Activated naive CD8-positive, alpha-beta T cell treated with anti-CD3 and anti-CD28 coated beads, Interleukin-2, amount 10 ng/mL, durations not matched to agents 7 days and 5 days (primary cell): ENCODE measurements around the gene KLHL25. TPM values are rescaled to one million over a fixed set of nuclear protein-coding genes. Genes with fewer than 3 reads are reported as not detected.
A peak's percentile ranks its signal among the peaks of the same experiment; 100 is the strongest.

Experiments
- ATAC-seq: fragments of 150-1000 bp; cut with Tn5 transposase; one replicate; pipeline ENCODE4 v1.10.0; 2021; ENCODE audit warnings: low read depth, moderate library complexity
- POLR2A ChIA-PET: fragments of 350-600 bp; sonication (Branson Sonifier 250); formaldehyde crosslinking; loops from one replicate; lab custom pipeline; 2021; ENCODE audit warnings: antibody characterized with exemption; lab: Charles Lee
- DNase-seq: peaks from one replicate; pipeline ENCODE4 v3.0.0; 2021
- H3K27ac Mint-ChIP-seq: one replicate; pipeline ENCODE4 v1.8.0; 2022; ENCODE audit warnings: mild to moderate bottlenecking, mixed read lengths
- H3K27me3 Mint-ChIP-seq: one replicate; pipeline ENCODE4 v1.8.0; 2022; ENCODE audit warnings: mild to moderate bottlenecking, moderate library complexity, mixed read lengths
- H3K36me3 Mint-ChIP-seq: one replicate; pipeline ENCODE4 v1.8.0; 2021; ENCODE audit warnings: mild to moderate bottlenecking, mixed read lengths
- H3K4me1 Mint-ChIP-seq: one replicate; pipeline ENCODE4 v1.8.0; 2021; ENCODE audit warnings: mixed read lengths
- H3K4me3 Mint-ChIP-seq: one replicate; pipeline ENCODE4 v1.8.0; 2022; ENCODE audit warnings: mild to moderate bottlenecking, moderate library complexity, mixed read lengths
- H3K9me3 Mint-ChIP-seq: one replicate; pipeline ENCODE4 v1.8.0; 2021; ENCODE audit warnings: mixed read lengths
- total RNA-seq, 2 experiments: library from RNA; stranded (reverse); gene quantifications; one replicate each; pipeline ENCODE4 v1.2.3, GENCODE V29; 2021

The KLHL25 gene
- total RNA-seq, 2 experiments from 2014 or later = 6.9 to 7.1 TPM

DNA sequence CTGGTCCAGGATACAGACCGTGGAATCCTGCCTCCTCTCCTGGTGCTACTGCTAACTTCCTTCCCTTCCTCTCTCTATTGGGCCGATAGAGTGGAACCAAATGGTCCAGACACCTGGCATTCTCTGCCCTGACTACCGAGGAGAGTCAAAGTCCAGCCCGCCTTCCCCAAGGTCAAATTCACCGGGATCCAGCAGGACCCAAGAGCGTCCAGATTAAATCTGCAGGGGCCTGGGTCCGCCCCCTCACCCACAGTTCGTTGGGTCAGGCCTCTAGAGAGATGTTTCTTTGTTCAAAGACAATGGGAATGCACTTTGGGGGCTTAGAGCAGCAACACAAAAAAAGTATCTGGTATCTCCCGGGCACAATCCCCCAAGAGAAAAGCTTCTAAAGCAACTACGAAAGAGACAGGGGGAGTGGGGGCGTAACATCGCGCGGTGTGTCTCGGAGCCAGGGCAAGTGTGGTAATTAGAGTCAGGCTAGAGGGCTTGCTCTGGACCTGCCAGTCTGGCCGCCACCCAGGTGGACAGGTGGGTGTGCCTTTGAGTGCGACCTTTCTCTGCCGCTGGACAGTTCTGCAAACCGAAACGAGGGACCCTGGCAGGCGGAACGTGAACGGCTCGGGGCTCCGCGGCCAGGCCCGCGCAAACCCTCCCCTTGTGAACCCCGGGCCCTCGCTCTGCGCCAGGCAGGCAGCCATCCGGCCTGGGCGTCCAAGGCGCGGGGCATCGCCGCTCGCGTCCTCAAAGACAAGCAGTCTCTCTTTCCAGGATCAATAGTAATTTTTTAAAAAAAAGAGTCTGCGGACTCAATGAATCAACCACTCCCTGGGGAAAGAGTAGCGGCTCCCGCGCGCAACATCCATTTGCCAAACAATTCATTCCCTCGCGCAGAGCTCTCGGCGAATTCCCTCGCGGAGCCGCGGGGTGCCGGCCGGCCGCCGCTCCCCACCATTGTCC lies 806 bp downstream of the KLHL25 start:
- Mint-ChIP-seq H3K27me3 (peaks cover 7% of the 10 kb centered on the region), H3K4me3 (peak overlapping the region; percentile 94), H3K4me1 (peaks cover 20% of the 10 kb centered on the region), H3K9me3 (no peaks in the 10 kb centered on the region), H3K27ac (peak overlapping the region; percentile 80), H3K36me3 (peaks cover 7% of the 10 kb centered on the region)
- ATAC-seq (peak; percentile 48), DNase-seq (peak; percentile 71)
- POLR2A ChIA-PET = interaction anchor here (2.5 kb wide), 1 partner anchor 8 kb away, joined by 17 read pairs; no protein-coding TSS in a partner anchor

DNA sequence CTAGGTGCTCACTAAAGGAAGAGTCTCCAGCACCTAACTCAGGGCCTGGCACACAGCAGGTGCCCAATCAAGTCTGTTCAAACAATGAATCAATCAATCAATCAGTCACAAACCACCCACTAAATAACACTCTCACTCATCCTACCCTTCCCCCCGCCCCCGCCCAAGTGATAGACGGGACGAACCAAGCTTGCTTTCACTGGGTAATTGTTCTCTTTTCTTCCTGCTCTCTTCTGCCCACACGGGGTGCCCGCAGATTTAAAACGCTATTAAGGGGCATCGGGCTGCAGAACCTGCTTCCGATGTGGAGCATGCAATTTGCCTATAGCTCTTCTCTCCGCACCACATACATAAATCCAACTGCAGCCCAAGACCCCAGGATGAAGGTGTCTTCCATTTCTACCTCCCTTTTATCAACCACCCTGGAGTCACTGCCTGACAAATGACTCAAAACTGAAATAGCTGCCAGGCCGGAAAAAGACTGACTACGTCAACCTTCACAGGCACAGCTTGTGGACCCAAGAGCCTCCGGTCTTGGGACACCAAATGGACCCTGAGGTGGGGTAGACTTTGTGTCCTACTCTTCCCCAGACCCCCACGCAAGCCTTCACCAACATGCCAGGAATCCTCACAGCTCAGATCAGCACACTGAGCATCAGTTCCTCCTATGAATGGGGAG lies 1.7 kb downstream of the KLHL25 start:
- peak overlapping the region; percentile 80 for H3K27ac Mint-ChIP-seq
- H3K4me3 Mint-ChIP-seq = peak overlapping the region; percentile 94
- H3K27me3 Mint-ChIP-seq = peaks cover 4% of the 10 kb centered on the region
- ATAC-seq = no peak
- peaks cover 7% of the 10 kb centered on the region for H3K36me3 Mint-ChIP-seq
- H3K9me3 Mint-ChIP-seq = no peaks in the 10 kb centered on the region
- no peak for DNase-seq
- POLR2A ChIA-PET = interaction anchor here (0.6 to 2.5 kb wide), 3 partner anchors 7 to 249 kb away, joined by 3 to 17 read pairs (median 4); no protein-coding TSS in a partner anchor
- H3K4me1 Mint-ChIP-seq = peaks cover 27% of the 10 kb centered on the region

DNA sequence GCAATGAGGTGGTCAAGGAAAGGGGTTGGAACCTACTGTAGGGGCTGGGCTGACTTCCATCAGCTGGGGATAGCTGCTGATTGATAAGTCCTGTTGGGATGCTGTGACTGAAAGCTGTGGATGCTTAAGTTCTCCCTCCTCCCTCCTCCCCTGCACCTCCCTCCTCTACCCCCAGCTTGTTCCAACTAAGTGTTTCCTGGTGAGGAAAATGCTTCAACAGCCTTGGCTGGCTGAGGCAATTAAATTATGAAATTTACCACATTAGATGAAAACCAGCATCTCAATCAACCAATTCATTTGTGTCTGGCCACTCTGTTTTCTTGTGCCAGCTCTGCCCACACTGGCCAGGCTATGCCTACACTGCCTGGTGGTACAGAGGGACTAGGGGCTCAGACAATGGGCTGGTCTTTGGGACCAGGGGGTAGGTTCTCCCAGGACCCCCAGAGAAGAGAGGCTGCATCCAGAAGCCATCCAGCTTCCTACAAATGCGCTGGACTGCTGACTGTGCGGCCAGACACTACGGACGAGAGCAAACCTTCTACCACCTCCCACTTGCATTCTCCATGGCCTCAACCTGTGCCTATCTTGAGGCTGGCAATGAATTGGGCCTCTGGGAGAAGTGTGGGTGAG lies 2.5 kb downstream of the KLHL25 start:
- Mint-ChIP-seq H3K4me3 (no peak overlapping the region), H3K27me3 (peaks cover 2% of the 10 kb centered on the region), H3K36me3 (peaks cover 7% of the 10 kb centered on the region), H3K9me3 (no peaks in the 10 kb centered on the region), H3K27ac (no peak overlapping the region), H3K4me1 (peaks cover 33% of the 10 kb centered on the region)
- POLR2A ChIA-PET = interaction anchor here (0.8 kb wide), 1 partner anchor 14 kb away, joined by 3 read pairs; no protein-coding TSS in a partner anchor
- ATAC-seq (no peak), DNase-seq (no peak)

DNA sequence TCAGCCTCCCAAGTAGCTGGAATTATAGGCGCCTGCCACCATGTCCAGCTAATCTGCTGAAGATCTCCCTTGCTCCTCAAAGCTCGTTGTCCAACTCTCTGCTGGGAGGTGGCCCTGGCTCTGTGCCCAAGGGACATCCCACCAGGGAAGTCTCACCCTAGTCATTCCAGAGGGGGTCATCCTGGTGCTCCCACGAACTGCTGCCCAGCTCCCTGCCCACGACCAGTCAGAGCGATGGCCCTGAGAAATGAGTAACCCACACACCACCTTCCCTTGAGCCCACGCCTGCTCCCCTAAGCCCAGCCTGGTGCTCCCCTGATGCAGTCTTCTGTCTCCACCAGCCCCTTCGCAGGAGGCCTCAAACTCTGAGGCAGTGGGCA lies 5.2 kb downstream of the KLHL25 start:
- peaks cover 7% of the 10 kb centered on the region for H3K36me3 Mint-ChIP-seq
- H3K9me3 Mint-ChIP-seq = no peaks in the 10 kb centered on the region
- H3K27ac Mint-ChIP-seq = no peak overlapping the region
- ATAC-seq = no peak
- DNase-seq = no peak
- POLR2A ChIA-PET = no interaction called here
- H3K4me1 Mint-ChIP-seq = peaks cover 46% of the 10 kb centered on the region
- H3K4me3 Mint-ChIP-seq = no peak overlapping the region
- peaks cover 2% of the 10 kb centered on the region for H3K27me3 Mint-ChIP-seq

DNA sequence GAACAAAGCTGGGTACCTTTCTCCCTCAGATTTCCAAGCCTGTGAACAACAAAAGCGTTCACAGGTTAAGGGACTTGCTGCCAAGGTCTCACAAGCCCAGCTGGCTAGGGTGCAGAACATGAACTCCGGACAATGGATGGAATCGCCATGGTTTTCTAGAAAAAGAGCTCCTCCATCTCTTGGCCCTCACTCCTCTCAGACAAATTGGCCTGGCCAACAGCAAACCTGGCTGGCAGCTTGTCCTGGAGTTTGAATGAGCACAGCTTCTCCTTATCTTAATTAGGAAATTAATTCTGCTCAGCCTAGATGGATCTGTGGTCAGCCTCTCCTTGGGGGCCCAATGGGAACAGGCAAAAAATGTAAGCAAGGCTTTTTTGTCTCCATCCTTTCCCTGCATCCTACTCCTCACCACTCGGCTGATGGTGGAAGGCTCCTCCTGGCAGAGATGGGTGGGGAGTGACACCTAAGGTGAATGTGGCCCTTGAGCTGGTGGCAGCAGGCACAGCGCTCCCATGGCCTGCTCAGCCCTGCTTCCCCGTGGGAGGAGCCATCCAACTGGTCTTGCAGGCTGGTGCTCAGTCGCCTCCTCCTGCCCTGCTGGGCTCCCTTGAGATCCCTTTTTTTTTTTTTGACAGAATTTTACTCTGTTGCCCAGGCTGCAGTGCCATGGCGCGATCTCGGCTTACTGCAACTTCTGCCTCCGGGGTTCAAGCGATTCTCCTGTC lies 5.8 kb downstream of the KLHL25 start:
- Mint-ChIP-seq H3K27ac (no peak overlapping the region), H3K4me1 (peaks cover 49% of the 10 kb centered on the region)

DNA sequence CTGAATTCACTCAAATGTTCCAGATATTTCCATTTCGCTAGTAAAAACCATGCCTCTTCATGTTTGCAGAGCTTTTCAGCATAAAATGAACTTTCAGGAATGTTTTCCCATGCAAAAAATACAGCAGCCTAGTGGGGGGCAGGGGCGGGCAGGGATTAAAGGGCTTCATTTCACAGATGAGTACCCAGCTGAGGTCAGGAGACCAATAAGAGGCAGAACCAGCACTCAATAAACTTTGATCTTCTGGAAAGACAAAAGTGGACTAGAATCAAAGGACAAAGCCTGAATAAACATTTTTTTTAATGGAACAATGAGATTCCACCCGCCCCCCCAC lies 8.0 kb downstream of the KLHL25 start:
- POLR2A ChIA-PET = interaction anchor here (1.9 to 2.3 kb wide), 2 partner anchors 8 to 9 kb away, joined by 7 to 17 read pairs; partner anchors contain the start of gene KLHL25
- no peak overlapping the region for H3K27ac Mint-ChIP-seq

More for the DNA sequence above, 5.8 kb downstream of the KLHL25 start:
- no peak for ATAC-seq
- peaks cover 2% of the 10 kb centered on the region for H3K27me3 Mint-ChIP-seq
- POLR2A ChIA-PET = no interaction called here
- no peaks in the 10 kb centered on the region for H3K9me3 Mint-ChIP-seq
- DNase-seq = no peak
- H3K4me3 Mint-ChIP-seq = no peak overlapping the region
- peaks cover 7% of the 10 kb centered on the region for H3K36me3 Mint-ChIP-seq

DNA sequence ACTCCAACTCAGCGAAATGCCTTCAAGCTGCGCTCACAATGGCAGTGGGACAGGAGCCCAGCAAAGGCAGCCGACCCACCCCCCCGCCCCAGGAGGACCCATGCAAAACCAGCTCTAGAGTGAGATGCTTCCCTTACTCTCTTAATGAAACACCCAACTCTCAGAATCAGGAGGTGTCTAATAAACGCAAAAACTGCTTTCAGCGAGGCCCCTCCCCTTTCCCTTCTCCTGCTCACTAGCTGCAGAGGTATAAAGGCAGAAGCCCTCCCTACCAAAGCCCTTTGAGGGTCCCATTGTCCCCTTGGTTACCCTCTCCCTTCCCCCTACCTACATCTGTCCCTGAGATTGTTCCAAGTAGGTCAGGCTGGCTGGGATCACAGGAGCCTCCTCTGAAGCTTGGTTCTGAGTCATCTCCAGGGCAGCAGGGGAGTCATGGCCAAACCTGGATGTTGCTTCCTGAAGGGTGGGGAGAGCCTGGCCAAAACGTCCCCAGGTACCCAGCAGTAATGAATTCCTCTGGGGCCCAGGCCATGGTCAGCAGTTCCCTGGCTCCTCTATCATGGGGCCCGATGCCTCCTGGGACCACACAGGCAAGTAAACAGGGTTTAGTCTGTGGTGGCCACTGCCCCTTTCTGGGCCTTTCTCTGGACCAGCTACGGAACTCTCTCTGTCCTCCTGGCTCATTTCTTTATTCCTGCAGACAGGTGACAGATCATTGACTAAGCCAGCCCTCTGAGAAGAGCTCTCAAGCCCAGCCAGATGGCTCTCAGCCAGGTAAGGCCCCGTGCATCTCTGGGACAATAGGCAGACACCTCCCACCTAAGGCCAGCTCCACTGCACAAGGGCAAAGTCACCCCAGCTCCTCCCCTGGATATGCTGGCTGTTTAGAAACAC lies 8.6 kb downstream of the KLHL25 start:
- H3K4me1 Mint-ChIP-seq = peaks cover 47% of the 10 kb centered on the region
- H3K27me3 Mint-ChIP-seq = no peaks in the 10 kb centered on the region
- DNase-seq (no peak), ATAC-seq (peak; percentile 35)
- peak overlapping the region; percentile 74 for H3K4me3 Mint-ChIP-seq
- H3K36me3 Mint-ChIP-seq = peaks cover 3% of the 10 kb centered on the region
- peak overlapping the region; percentile 86 for H3K27ac Mint-ChIP-seq
- no peaks in the 10 kb centered on the region for H3K9me3 Mint-ChIP-seq
- POLR2A ChIA-PET = interaction anchor here (0.9 to 2.3 kb wide), 3 partner anchors 8 to 11 kb away, joined by 3 to 17 read pairs (median 7); partner anchors contain the start of gene KLHL25

More for the DNA sequence above, 8.0 kb downstream of the KLHL25 start:
- ATAC-seq (no peak), DNase-seq (no peak)
- Mint-ChIP-seq H3K27me3 (no peaks in the 10 kb centered on the region), H3K9me3 (no peaks in the 10 kb centered on the region), H3K36me3 (peaks cover 6% of the 10 kb centered on the region), H3K4me3 (no peak overlapping the region), H3K4me1 (peaks cover 47% of the 10 kb centered on the region)

DNA sequence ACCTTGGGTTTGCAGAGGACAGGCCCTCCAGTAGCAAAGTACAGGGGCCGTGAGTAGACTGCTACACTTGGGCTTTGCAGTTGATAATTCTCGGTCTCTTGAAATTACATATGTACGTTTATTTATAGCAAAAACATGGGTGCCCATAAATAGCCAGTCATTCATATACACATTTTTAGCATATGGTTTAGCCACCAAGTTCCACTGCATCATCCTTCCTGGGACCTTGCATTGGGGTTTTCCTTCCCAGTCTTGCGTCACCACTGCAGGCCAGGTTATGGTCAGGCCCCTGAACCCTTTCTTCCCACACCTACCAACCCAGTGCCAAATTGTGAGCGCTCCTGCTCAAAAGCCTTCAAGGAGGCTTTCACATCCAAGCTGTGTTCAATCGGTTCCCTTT lies 12.7 kb downstream of the KLHL25 start:
- no peak for ATAC-seq
- peaks cover 44% of the 10 kb centered on the region for H3K4me1 Mint-ChIP-seq
- POLR2A ChIA-PET = no interaction called here
- no peaks in the 10 kb centered on the region for H3K36me3 Mint-ChIP-seq
- H3K4me3 Mint-ChIP-seq = no peak overlapping the region
- no peaks in the 10 kb centered on the region for H3K27me3 Mint-ChIP-seq
- no peak for DNase-seq
- no peak overlapping the region for H3K27ac Mint-ChIP-seq
- H3K9me3 Mint-ChIP-seq = no peaks in the 10 kb centered on the region

DNA sequence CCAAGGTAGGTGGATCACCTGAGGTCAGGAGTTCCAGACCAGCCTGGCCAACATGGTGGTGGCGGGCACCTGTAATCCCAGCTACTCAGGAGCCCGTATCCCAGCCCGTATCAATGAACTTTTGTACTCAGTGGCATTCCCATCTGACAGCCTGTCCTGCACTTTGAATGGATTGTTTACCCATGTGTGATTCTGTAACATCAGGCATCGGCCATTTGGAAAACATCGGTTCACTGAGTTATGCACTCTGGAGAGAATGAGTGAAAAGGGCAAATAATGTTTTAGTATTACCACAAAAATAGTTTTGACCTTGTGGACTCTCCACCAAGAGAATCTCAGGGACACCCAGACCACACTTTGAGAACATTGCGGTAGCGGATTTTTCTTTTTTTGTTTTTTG lies 13.6 kb downstream of the KLHL25 start:
- DNase-seq (no peak), ATAC-seq (no peak)
- POLR2A ChIA-PET = interaction anchor here (0.6 kb wide), 1 partner anchor 54 kb away, joined by 3 read pairs; no protein-coding TSS in a partner anchor
- Mint-ChIP-seq H3K27me3 (no peaks in the 10 kb centered on the region), H3K27ac (no peak overlapping the region), H3K36me3 (no peaks in the 10 kb centered on the region), H3K4me3 (no peak overlapping the region), H3K4me1 (peaks cover 39% of the 10 kb centered on the region), H3K9me3 (no peaks in the 10 kb centered on the region)

DNA sequence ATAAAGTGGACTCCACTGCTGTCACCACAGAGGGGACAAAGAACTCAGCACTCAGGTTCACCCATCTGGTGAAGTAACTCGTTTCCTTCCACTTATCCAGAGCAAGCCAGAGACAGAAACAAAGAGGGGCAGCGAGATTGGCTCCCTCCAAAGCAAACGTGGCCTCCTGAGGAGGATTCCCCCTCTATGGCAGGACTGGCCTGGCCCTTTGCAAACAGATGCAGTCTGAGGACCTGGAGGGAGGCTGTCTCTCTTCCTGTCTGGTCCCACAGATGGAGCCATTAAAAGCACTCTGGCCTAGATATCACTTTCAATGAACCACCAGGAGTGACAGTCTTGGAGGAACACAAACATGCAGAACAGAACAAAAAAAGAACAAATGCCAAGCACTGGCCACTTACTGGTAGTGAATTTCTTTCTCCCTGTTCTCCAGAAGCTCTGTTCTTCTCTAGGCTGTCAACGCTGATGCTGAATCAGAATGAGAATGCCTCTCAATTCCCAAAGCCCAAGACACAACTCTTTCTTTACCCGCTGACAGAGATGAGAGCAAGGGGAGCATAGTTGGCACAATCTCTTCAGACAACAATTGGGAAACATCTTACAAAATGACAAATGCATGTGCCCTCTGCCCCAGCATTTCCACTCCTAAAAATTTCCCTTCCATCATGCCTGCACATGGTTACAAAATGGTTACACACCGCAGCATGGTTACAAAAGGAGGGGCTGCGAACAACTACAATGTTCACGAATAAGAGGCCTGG lies 14.3 kb downstream of the KLHL25 start:
- POLR2A ChIA-PET = interaction anchor here (0.6 kb wide), 1 partner anchor 55 kb away, joined by 3 read pairs; no protein-coding TSS in a partner anchor
- DNase-seq (no peak), ATAC-seq (no peak)
- H3K27ac Mint-ChIP-seq = peak overlapping the region; percentile 24
- H3K4me3 Mint-ChIP-seq = no peak overlapping the region
- no peaks in the 10 kb centered on the region for H3K27me3 Mint-ChIP-seq
- no peaks in the 10 kb centered on the region for H3K9me3 Mint-ChIP-seq
- peaks cover 34% of the 10 kb centered on the region for H3K4me1 Mint-ChIP-seq
- no peaks in the 10 kb centered on the region for H3K36me3 Mint-ChIP-seq

DNA sequence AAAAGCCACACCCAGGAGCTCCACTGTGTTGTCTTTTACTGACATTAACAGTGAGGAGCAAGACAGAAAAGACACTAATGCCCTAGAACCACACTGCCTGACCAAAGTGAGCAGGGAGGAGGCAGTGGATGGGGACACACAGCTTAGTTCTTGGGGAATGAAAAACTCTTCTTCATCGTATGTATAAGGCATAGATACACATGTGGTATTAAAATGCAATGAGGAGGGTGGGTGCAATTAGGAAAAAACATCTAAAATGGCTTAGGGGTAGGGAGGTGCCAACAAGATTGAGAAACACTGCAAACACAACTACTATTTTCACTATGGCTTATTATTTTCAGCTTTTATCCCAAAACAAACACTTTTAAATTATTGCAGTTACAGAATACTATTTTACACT lies 15.5 kb downstream of the KLHL25 start:
- H3K4me1 Mint-ChIP-seq = peaks cover 25% of the 10 kb centered on the region
- no peaks in the 10 kb centered on the region for H3K27me3 Mint-ChIP-seq
- peak overlapping the region; percentile 49 for H3K27ac Mint-ChIP-seq
- H3K36me3 Mint-ChIP-seq = no peaks in the 10 kb centered on the region
- no peaks in the 10 kb centered on the region for H3K9me3 Mint-ChIP-seq
- DNase-seq (no peak), ATAC-seq (no peak)
- no peak overlapping the region for H3K4me3 Mint-ChIP-seq
- POLR2A ChIA-PET = interaction anchor here (0.6 kb wide), 1 partner anchor 40 kb away, joined by 3 read pairs; no protein-coding TSS in a partner anchor
